K562 (cell line): Measurements from ENCODE around the gene NUMB. TPM values are rescaled to one million over a fixed set of nuclear protein-coding genes. Genes with fewer than 3 reads are reported as not detected.

Experiments used
- CEBPB ChIP-seq: fragments of 450-650 bp; IDR thresholded peaks from 2 replicates; pipeline ENCODE4 v1.6.1; 2016; ENCODE audit warnings: missing genetic modification characterization, missing compliant biosample characterization
- CTBP1 ChIP-seq: fragments of 450-650 bp; IDR thresholded peaks from 2 replicates; pipeline ENCODE4 v1.6.1; 2016; ENCODE audit warnings: borderline replicate concordance
- FOSL1 ChIP-seq: fragments of 200-800 bp; sonication (Bioruptor generic); conservative IDR thresholded peaks from 2 replicates; pipeline ENCODE4 v1.6.1; 2016; ENCODE audit warnings: missing genetic modification characterization, missing compliant biosample characterization
- GTF2E2 ChIP-seq: fragments of 200-800 bp; sonication (Bioruptor generic); IDR thresholded peaks from 2 replicates; pipeline ENCODE4 v1.6.1; 2016; ENCODE audit warnings: missing genetic modification characterization, missing compliant biosample characterization
- JUND ChIP-seq, 2 experiments: IDR thresholded peaks; 2 replicates in 1 of 2; 3 replicates in 1 of 2; pipeline ENCODE4 v1.6.1; 2011; ENCODE audit warnings: borderline replicate concordance in 2 of 2, low read depth in 2 of 2, low read length in 2 of 2, improper control_type of control experiment in 1 of 2, missing biosample characterization in 1 of 2, missing genetic modification characterization in 1 of 2, missing genetic modification reagents in 1 of 2
- KDM1A ChIP-seq, 2 experiments: fragments of 450-650 bp; IDR thresholded peaks; 2 replicates each; pipeline ENCODE4 v1.6.1; 2016; ENCODE audit warnings: mild to moderate bottlenecking in 2 of 2
- MAFF ChIP-seq: IDR thresholded peaks from 2 replicates; pipeline ENCODE4 v1.6.1; 2012; ENCODE audit warnings: low read length, improper control_type of control experiment
- MAFK ChIP-seq: IDR thresholded peaks from 2 replicates; pipeline ENCODE4 v1.6.1; 2011; ENCODE audit warnings: low read length, improper control_type of control experiment
- NR2C2 ChIP-seq, 2 experiments: fragments of 200-800 bp in 1 of 2; sonication (Bioruptor generic) in 1 of 2; sonication (generic) in 1 of 2; formaldehyde crosslinking in 1 of 2; IDR thresholded peaks; 2 replicates each; pipeline versions ENCODE4 v1.6.1 to v1.8.0; 2016 to 2022; ENCODE audit warnings: mild to moderate bottlenecking in 1 of 2, missing compliant biosample characterization in 1 of 2, missing genetic modification characterization in 1 of 2, missing genetic modification reagents in 1 of 2
- POLR2A ChIP-seq: fragments of 450-650 bp; conservative IDR thresholded peaks from 2 replicates; pipeline ENCODE4 v1.6.1; 2016
- PURB ChIP-seq: sonication (generic); formaldehyde crosslinking; IDR thresholded peaks from 2 replicates; pipeline ENCODE4 v1.9.0; 2021; ENCODE audit warnings: low read depth, mild to moderate bottlenecking, missing genetic modification reagents
- RB1 ChIP-seq: fragments of 450-650 bp; IDR thresholded peaks from 2 replicates; pipeline ENCODE4 v1.6.1; 2017; ENCODE audit warnings: low read depth, mild to moderate bottlenecking
- SMAD2 ChIP-seq: fragments of 150-350 bp; IDR thresholded peaks from 2 replicates; pipeline ENCODE4 v1.6.1; 2014; ENCODE audit warnings: low read depth, mild to moderate bottlenecking, low read length
- SMAD3 ChIP-seq: fragments of 450-650 bp; formaldehyde crosslinking; conservative IDR thresholded peaks from 2 replicates; pipeline ENCODE4 v1.4.0; 2020; ENCODE audit warnings: mild to moderate bottlenecking
- SP2 ChIP-seq: IDR thresholded peaks from 2 replicates; pipeline ENCODE4 v1.6.1; 2011; ENCODE audit warnings: mild to moderate bottlenecking, low read depth, low read length, moderate library complexity; ENCODE audit not compliant: poor library complexity, severe bottlenecking; ENCODE audit errors: extremely low read depth
- TFAM ChIP-seq: fragments of 250-450 bp; sonication (Bioruptor Pico); conservative IDR thresholded peaks from 2 replicates; pipeline ENCODE4 v1.5.0; 2021; ENCODE audit warnings: mild to moderate bottlenecking, moderate library complexity
- ZNF134 ChIP-seq: fragments of 250-450 bp; sonication (Bioruptor Pico); conservative IDR thresholded peaks from 2 replicates; pipeline ENCODE4 v1.4.0; 2020
- ZNF551 ChIP-seq: fragments of 250-450 bp; sonication (Bioruptor Pico); IDR thresholded peaks from 2 replicates; pipeline ENCODE4 v1.5.0; 2021; ENCODE audit warnings: mild to moderate bottlenecking, moderate library complexity
- ZNF717 ChIP-seq: fragments of 250-450 bp; sonication (Bioruptor Pico); IDR thresholded peaks from 2 replicates; pipeline ENCODE4 v1.5.0; 2021
- ZSCAN29 ChIP-seq: fragments of 450-650 bp; IDR thresholded peaks from 2 replicates; pipeline ENCODE4 v1.6.1; 2017
- polyA plus RNA-seq, 8 experiments: library from polyadenylated mRNA; depleted of rRNA in 4 of 8; stranded (reverse) in 5 of 8; unstranded in 3 of 8; fragments of >200 nt; fragmentation: Nextera tagmentation in 2 of 8; fragmentation: Illumina TruSeq in 1 of 8; extraction: Ambion mirVana in 2 of 8; extraction: Trizol in 1 of 8; gene quantifications; 2 replicates each; pipeline versions ENCODE4 v1.2.1 to v1.2.3, GENCODE V29; 2011 to 2014; ENCODE audit warnings: inconsistent platforms in 1 of 8, missing spikeins in 1 of 8
- total RNA-seq, 7 experiments: library from RNA; depleted of rRNA in 6 of 7; stranded (reverse); fragments of >200 nt in 6 of 7; fragmentation: Illumina TruSeq in 2 of 7; extraction: Trizol in 2 of 7; gene quantifications; 2 replicates each; pipeline versions ENCODE4 v1.2.1 to v1.2.3, GENCODE V29; 2011 to 2021; ENCODE audit warnings: low replicate concordance in 1 of 7
- TF ChIP-seq, protein P1 (sequence below): fragments of 250-450 bp; sonication (Bioruptor Pico); IDR thresholded peaks from 2 replicates; pipeline ENCODE4 v1.8.0; 2022; ENCODE audit warnings: inconsistent platforms, mild to moderate bottlenecking, moderate library complexity, borderline replicate concordance
- TF ChIP-seq, protein P2 (sequence below), 2 experiments: fragments of 450-650 bp; IDR thresholded peaks; 2 replicates each; pipeline ENCODE4 v1.6.1; 2016
- TF ChIP-seq, protein P3 (sequence below): fragments of 450-650 bp; IDR thresholded peaks from 2 replicates; pipeline ENCODE4 v1.6.1; 2016; ENCODE audit warnings: borderline replicate concordance
- TF ChIP-seq, protein P4 (sequence below), 2 experiments: IDR thresholded peaks; 2 replicates each; pipeline ENCODE4 v1.6.1; 2012; ENCODE audit warnings: improper control_type of control experiment in 2 of 2, low read depth in 2 of 2, low read length in 2 of 2, borderline replicate concordance in 1 of 2

The NUMB gene
- total and polyA plus RNA-seq, 9 of the 15 experiments (the other 6 are each of a cell fraction or from before 2014, with no cell fraction given), result 13.5 to 54.0 (median 32.3) TPM

DNA sequence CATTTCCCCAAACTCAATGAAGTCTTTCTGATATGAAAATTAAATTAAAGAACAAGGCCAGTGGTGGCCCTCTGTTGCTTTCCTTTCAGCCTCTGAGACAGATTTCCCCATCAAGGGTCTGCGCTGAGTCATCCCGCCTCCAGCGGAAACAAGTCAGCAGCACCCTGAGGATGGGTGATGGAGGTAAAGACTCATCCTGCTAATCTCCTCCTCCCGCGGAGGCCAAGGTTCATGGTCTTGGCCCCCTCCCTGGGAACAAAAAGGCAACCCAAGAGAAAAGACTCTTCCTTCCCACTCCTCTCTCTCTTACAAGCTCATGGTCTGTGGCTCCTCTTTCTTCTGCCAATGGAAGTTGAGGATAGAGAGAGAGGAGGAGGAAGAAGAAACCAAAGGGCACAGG is 9.0 kb upstream of the NUMB start (continued):
- TF ChIP-seq, protein P1, sequence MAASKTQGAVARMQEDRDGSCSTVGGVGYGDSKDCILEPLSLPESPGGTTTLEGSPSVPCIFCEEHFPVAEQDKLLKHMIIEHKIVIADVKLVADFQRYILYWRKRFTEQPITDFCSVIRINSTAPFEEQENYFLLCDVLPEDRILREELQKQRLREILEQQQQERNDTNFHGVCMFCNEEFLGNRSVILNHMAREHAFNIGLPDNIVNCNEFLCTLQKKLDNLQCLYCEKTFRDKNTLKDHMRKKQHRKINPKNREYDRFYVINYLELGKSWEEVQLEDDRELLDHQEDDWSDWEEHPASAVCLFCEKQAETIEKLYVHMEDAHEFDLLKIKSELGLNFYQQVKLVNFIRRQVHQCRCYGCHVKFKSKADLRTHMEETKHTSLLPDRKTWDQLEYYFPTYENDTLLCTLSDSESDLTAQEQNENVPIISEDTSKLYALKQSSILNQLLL, result no peak
- TF ChIP-seq SMAD2 (no peak), SMAD3 (CRISPR knock-in tag) (no peak), MAFK (peak; percentile 43; the same call in 1 of the 2 replicates), CTBP1 (peak; percentile 77), CEBPB (tag) (no peak), MAFF (peak; percentile 10; the same call in 1 of the 2 replicates), RB1 (no peak), SP2 (no peak), NR2C2 (CRISPR knock-in tag; IDR thresholded peaks at IDR 0.05) (no peak), NR2C2 (tag; IDR thresholded peaks at IDR 0.05) (peak; percentile 80), GTF2E2 (no peak), ZNF551 (no peak), POLR2A (no peak), ZSCAN29 (no peak), ZNF134 (CRISPR knock-in tag) (no peak), TFAM (CRISPR knock-in tag) (no peak), ZNF717 (CRISPR knock-in tag) (no peak), JUND (IDR thresholded peaks at IDR 0.05; ENCODE audit: borderline replicate concordance, low read depth, low read length) (peak; percentile 82), JUND (tag; IDR thresholded peaks at IDR 0.05; ENCODE audit: borderline replicate concordance, low read depth, low read length) (peak; percentile 52; the same call in 1 of the 3 replicates), FOSL1 (tag) (peak; percentile 69), KDM1A (IDR thresholded peaks at IDR 0.05) (no peak), PURB (CRISPR knock-in tag) (no peak)
- TF ChIP-seq, protein P2, sequence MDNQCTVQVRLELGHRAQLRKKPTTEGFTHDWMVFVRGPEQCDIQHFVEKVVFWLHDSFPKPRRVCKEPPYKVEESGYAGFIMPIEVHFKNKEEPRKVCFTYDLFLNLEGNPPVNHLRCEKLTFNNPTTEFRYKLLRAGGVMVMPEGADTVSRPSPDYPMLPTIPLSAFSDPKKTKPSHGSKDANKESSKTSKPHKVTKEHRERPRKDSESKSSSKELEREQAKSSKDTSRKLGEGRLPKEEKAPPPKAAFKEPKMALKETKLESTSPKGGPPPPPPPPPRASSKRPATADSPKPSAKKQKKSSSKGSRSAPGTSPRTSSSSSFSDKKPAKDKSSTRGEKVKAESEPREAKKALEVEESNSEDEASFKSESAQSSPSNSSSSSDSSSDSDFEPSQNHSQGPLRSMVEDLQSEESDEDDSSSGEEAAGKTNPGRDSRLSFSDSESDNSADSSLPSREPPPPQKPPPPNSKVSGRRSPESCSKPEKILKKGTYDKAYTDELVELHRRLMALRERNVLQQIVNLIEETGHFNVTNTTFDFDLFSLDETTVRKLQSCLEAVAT (IDR thresholded peaks at IDR 0.05), result no peak
- TF ChIP-seq, protein P3, sequence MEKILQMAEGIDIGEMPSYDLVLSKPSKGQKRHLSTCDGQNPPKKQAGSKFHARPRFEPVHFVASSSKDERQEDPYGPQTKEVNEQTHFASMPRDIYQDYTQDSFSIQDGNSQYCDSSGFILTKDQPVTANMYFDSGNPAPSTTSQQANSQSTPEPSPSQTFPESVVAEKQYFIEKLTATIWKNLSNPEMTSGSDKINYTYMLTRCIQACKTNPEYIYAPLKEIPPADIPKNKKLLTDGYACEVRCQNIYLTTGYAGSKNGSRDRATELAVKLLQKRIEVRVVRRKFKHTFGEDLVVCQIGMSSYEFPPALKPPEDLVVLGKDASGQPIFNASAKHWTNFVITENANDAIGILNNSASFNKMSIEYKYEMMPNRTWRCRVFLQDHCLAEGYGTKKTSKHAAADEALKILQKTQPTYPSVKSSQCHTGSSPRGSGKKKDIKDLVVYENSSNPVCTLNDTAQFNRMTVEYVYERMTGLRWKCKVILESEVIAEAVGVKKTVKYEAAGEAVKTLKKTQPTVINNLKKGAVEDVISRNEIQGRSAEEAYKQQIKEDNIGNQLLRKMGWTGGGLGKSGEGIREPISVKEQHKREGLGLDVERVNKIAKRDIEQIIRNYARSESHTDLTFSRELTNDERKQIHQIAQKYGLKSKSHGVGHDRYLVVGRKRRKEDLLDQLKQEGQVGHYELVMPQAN, result no peak
- TF ChIP-seq, protein P4, sequence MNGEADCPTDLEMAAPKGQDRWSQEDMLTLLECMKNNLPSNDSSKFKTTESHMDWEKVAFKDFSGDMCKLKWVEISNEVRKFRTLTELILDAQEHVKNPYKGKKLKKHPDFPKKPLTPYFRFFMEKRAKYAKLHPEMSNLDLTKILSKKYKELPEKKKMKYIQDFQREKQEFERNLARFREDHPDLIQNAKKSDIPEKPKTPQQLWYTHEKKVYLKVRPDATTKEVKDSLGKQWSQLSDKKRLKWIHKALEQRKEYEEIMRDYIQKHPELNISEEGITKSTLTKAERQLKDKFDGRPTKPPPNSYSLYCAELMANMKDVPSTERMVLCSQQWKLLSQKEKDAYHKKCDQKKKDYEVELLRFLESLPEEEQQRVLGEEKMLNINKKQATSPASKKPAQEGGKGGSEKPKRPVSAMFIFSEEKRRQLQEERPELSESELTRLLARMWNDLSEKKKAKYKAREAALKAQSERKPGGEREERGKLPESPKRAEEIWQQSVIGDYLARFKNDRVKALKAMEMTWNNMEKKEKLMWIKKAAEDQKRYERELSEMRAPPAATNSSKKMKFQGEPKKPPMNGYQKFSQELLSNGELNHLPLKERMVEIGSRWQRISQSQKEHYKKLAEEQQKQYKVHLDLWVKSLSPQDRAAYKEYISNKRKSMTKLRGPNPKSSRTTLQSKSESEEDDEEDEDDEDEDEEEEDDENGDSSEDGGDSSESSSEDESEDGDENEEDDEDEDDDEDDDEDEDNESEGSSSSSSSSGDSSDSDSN (IDR thresholded peaks at IDR 0.05; ENCODE audit: borderline replicate concordance in 1 of 2, low read depth in 2 of 2, low read length in 2 of 2), result 0 out of 4 replicates have a peak, but pooled peaks of 1 of the 2 experiments have one; percentile 31
